Vagina (tissue), 2 donors: ENCODE results near the gene SULT2B1.

ENCODE experiments used
- POLR2A ChIP-seq, 2 donors: fragments of 450-650 bp; IDR thresholded peaks; one replicate each; pipeline ENCODE4 v1.6.1; 2017; ENCODE audit warnings: antibody characterized with exemption in 2 of 2, mild to moderate bottlenecking in 2 of 2, moderate library complexity in 2 of 2
- TF ChIP-seq, protein P1 (sequence below), 3 experiments: fragments of 450-650 bp in 2 of 3; fragments of 200-600 bp in 1 of 3; sonication (generic) in 1 of 3; IDR thresholded peaks; one replicate each; pipeline ENCODE4 v1.5.1; 2017 to 2019; ENCODE audit warnings: antibody characterized with exemption in 3 of 3, mild to moderate bottlenecking in 2 of 3, moderate library complexity in 2 of 3

GRCh38 chr19:48530770-48531169, 21.2 kb upstream of the SULT2B1 start:
- TF ChIP-seq, protein P1, sequence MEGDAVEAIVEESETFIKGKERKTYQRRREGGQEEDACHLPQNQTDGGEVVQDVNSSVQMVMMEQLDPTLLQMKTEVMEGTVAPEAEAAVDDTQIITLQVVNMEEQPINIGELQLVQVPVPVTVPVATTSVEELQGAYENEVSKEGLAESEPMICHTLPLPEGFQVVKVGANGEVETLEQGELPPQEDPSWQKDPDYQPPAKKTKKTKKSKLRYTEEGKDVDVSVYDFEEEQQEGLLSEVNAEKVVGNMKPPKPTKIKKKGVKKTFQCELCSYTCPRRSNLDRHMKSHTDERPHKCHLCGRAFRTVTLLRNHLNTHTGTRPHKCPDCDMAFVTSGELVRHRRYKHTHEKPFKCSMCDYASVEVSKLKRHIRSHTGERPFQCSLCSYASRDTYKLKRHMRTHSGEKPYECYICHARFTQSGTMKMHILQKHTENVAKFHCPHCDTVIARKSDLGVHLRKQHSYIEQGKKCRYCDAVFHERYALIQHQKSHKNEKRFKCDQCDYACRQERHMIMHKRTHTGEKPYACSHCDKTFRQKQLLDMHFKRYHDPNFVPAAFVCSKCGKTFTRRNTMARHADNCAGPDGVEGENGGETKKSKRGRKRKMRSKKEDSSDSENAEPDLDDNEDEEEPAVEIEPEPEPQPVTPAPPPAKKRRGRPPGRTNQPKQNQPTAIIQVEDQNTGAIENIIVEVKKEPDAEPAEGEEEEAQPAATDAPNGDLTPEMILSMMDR (IDR thresholded peaks at IDR 0.05) = no peak
- no peak for TF ChIP-seq POLR2A (IDR thresholded peaks at IDR 0.05)
